LoVo (cell line): ENCODE data around the gene PNO1.

Experiments
- DNase-seq: peaks from one replicate; pipeline ENCODE4 v3.0.0-alpha.2; 2016; ENCODE audit warnings: low spot score

PNO1 gene

DNA sequence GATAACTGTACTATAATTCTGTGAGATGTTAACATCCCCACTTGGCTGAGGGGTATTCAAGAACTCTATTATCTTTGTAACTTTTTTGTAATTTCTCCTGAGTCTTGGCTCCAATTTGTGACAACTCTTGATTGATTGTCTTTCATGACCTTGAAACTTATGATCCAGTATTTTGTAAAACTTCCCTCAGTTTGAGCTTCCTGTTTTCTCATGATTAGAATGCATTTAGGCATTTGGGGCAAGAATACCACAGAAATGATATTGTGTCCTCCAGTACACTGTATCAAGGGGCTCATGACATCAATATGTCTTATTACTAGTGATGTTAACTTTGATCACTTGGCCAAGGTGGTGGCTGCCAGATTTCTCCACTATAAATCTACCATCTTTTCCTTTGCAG is 37.4 kb downstream of the PNO1 start:
- DNase-seq, result no peak

DNA sequence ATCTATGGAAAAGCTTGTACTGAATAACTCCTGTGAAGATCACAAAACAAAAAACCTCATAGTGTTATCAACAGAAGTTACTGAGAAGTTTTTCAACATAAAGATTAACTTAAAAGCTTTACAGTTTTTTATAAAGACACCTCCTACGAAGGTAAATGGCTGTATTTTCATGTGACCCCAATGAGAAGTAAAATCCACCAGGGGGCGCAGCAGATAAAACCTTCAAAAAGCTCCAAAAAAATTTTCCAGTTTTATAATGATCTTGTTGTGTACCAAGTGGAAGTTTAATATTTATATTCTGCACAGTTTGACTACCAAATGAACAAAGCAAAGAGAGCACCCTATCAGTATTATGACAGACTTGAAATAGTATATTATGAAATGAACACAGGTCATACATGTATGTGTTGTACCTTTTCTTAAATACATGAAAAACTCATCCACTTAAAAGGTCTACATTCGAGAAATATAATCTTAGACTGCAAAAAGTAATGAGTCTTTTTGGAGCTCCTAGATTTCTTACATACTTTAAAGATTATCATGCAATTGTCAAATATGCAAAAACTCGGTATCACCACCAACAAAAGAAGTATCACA is 38.5 kb downstream of the PNO1 start:
- DNase-seq, result peak; percentile 23

DNA sequence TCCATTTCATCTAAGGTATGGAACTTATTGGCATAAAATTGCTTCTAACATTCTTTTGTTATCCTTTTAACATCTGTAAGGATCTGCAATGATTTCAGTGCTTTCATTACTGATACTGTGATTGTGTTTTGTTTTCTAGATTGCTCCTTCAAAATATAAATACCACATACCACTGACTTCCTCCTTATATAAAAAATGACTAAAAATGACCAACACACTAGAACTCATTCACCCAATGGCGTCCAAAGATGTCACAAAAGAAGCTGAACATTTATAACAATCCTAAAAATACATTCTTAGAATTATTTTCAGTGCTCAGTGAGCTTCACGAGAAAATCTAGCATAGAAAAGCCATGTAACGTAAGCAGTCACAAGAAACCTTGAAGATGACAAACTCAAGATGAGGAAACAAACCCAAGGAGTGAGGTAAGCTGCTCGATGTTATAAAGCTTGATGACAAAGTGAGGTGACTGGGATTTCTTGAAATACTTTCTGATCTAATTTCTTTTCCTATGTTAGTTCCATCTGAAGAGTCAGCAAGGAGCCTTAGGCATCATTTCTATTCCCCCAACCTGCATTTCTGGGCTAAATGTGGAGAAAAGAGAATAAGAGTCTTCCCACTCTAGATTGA is 42.6 kb downstream of the PNO1 start:
- DNase-seq, result no peak

DNA sequence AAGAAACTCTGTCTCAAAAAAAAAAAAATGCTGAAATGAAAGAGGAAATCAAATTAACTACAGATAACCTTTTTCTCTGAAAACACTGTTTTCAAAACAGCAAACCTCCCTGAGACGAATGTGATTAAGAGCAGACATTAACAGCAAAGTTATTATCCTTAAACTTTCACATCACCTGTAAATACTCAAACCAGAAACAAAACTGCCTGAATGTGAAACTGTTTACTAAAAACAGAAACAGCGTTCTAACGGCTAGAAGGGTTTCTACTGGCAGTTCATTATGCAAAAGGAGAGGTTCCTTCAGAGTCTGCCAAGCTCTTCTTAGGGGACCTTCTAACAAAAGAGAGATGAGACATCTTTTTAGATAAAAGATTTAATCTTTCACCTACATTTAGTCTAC is 45.9 kb downstream of the PNO1 start:
- no peak for DNase-seq

DNA sequence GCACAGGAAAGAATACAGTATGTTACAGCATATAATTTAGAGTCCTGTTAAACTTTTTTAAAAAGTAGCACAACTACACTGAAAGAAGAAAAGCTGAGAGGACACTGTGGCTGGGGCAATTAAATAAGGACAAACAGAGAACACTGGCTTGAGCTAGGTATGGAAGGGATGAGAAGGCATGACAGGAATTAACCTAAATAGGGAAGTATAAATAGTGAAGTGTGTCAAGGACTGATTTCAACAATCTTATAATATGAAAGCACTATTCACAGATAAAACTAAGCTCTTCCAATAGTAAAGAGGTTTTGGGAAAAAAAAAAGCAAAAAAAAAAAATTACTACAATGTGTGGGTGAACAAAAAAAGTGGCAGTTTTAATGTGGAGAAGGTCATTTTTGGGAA is 49.1 kb downstream of the PNO1 start:
- no peak for DNase-seq

DNA sequence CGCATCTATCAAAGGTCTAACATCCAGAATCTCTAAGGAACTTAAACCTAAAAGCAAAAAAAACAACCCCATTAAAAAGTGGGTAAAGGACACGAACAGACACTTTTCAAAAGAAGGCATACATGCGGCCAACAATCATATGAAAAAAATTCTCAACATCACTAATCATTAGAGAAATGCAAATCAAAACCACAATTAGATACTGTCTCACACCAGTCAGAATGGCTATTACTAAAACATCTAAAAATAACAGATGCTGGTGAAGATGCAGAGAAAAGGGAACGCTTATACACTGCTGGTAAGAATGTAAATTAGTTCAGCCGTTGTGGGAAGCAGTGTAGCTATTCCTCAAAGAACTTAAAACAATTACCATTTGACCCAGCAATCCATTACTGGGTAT is 56.7 kb downstream of the PNO1 start:
- DNase-seq, result no peak

DNA sequence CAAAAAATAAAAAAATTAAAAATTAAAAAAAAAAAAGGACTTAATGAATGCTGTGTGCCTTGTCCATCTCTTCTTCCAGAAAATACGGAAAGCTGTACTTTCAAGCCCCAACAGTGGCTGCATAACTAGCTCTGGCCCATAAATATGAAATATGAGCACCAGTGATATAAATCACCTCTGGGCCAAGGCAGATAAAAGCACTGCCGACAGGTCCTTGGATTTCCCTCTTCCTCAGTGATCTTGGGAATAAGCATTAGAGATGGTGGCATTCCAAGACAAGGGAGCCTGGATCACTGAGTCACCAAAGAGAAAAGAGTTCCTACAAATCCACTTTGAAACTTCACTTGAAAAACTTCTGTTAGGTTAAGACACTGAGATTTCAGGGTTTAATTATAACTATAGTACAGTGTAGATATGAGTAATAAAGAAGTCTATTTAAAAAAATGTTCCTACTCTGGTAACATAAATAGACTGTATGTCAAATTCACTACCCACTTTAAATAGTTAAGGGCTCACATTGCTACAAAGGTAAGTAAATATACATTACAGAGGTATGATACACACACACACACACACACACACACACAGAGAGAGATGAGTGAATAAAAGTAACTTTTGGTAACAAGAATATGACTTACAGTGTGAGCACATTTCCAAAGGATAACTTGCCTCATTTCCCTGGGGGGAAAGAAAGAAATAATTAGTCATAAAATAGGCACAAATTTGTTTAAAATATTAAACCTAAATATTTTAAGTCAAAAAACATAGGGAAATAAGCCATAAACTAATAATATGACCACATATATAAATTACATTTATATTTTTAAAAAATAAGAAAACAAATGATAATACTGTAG is 59.0 kb downstream of the PNO1 start:
- DNase-seq, result no peak

DNA sequence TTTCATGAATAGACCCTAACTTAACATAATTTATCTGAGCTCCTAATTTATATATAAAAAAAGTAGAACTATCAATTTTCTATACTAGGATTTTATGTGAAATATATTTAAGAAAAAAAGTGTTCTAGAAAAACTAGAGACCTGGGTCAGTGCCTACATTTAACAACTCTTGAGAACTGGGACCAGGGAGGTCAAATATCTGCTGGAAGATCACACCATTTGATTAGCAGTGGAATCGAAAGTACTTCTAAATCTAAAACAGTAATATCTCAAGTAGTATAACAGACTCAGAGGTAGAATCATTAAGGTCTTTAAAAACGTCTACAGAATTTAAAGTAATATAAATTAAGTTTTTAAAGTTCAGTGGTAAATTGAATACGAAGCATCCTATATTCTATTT is 60.0 kb downstream of the PNO1 start:
- DNase-seq, result no peak

DNA sequence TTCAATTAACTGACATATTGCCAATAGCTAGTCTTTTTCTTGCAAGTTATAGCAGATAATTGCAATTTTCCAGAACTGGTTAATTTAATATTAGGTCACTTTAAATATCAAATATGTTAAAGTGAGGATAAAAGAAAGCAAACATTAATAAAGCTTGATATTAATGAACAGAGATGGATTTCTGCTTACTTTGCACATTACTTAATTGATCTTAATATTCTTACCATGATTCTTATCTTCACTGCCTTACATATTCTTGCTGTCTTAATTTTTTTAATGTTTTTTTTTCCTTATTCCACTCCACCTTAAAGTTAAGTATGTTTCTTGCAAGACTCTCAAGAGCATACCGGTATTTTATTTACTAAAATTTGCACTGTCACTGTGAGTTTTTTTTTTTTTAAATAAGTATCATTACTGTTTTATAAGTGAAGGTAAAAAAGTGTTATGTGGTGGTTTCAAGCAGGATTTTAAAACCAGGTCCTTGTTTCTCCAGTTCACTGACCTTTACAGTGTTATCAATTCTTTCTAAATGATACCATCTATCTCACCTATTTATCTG is 60.7 kb downstream of the PNO1 start:
- no peak for DNase-seq

DNA sequence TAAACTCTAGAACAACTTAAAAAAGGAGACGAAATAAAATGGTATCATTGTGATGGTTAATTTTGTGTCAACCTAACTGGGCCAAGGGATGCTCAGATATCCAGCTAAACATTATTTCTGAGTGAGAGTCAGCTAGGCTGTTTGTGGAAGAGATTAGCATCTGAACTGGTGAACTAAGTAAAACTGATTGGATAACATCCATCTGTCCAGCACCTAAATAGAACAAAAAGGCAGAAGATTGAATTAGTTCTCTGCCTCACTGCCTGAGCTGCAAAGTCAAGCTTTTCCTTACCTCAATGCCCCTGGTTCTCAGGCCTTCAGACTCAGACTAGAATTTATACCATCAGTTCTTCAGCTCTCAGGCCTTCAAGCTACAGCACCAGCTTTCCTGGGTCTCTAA is 64.6 kb downstream of the PNO1 start:
- no peak for DNase-seq

DNA sequence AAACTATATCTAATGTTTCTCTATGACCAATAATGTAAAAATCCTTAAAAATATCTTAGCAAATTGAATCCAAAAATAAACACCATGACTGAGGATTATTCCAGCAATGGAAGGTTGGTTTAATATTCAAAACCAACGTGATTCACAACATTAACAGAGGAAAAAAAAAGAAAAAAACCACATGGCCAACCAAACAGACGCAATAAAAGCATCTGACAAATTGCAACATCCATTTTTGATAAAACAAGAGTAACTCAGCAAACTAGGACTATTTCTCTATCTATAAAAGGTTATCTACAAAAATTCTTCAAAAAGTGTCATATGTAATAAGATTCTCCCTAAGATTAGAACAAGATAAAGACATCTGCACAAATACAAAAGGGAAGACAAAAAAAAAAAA is 65.7 kb downstream of the PNO1 start:
- DNase-seq, result no peak

DNA sequence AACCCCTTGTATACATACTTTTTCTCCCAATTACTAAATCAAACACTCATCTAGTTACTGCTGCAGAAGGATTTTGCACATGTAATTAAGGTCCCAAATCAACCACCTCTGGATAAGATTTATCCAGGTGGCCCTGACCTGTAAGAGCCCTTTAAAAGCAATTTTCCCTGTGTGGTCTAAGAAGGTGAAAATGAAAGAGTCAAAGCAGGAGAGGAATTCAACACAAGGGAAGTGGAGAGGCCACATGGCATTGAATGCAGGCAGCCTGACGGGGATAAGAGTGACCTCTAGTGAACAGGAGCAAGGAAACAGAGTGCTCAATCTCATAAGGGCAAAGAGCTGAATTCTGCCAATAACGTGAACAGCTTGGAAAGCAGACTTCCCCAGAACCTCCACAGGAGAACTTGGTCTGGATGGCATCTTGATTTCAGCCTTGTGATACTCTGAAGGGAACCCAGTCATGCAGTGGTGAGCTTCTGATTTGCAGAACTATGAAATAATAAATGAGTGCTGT is 67.5 kb downstream of the PNO1 start:
- peak; percentile 3 for DNase-seq
